Stimulated activated memory B cell treated with anti-CD40 and anti-IgM and Interleukin-4, amounts not matched to agents 10 μg/mL and 1 μg/mL and 100 μg/mL, for 72 hours (primary cell): ENCODE data around the gene ZNF808.
A peak's percentile ranks its signal among the peaks of the same experiment; 100 is the strongest.
"Not testable (repeated sequence)": the region's sequence is repeated elsewhere in the genome, so short reads cannot be mapped to it uniquely, and the experiment has no call there.

Experiments
- ATAC-seq: fragments of 150-1000 bp; cut with Tn5 transposase; 2 replicates; pipeline ENCODE4 v1.10.0; 2021
- H3K27ac Mint-ChIP-seq: one replicate; pipeline ENCODE4 v1.8.0; 2022; ENCODE audit warnings: mild to moderate bottlenecking, mixed read lengths
- H3K27me3 Mint-ChIP-seq: one replicate; pipeline ENCODE4 v1.8.0; 2022; ENCODE audit warnings: mixed read lengths
- H3K36me3 Mint-ChIP-seq: one replicate; pipeline ENCODE4 v1.8.0; 2022; ENCODE audit warnings: mixed read lengths
- H3K4me1 Mint-ChIP-seq: one replicate; pipeline ENCODE4 v1.8.0; 2022; ENCODE audit warnings: mixed read lengths
- H3K4me3 Mint-ChIP-seq: one replicate; pipeline ENCODE4 v1.8.0; 2022; ENCODE audit warnings: mild to moderate bottlenecking, moderate library complexity, mixed read lengths
- H3K9me3 Mint-ChIP-seq: one replicate; pipeline ENCODE4 v1.8.0; 2022; ENCODE audit warnings: mixed read lengths

ZNF808 gene

GRCh38 chr19:52601025-52601973 lies 73.8 kb downstream of the ZNF808 start:
- Mint-ChIP-seq H3K4me1 (peaks cover 13% of the 10 kb centered on the region), H3K27me3 (no peaks in the 10 kb centered on the region), H3K36me3 (peaks cover 49% of the 10 kb centered on the region), H3K9me3 (peaks cover 15% of the 10 kb centered on the region), H3K4me3 (peak overlapping the region; percentile 90), H3K27ac (peak overlapping the region; percentile 66)
- peak; percentile 99 for ATAC-seq

GRCh38 chr19:52601974-52602366 lies 74.5 kb downstream of the ZNF808 start:
- peaks cover 13% of the 10 kb centered on the region for H3K4me1 Mint-ChIP-seq
- H3K27ac Mint-ChIP-seq = peak overlapping the region; percentile 66
- not testable (repeated sequence) for ATAC-seq, H3K27me3 Mint-ChIP-seq
- H3K36me3 Mint-ChIP-seq = peaks cover 49% of the 10 kb centered on the region
- H3K4me3 Mint-ChIP-seq = peak overlapping the region; percentile 90
- H3K9me3 Mint-ChIP-seq = peaks cover 10% of the 10 kb centered on the region

GRCh38 chr19:52602941-52603340 lies 75.5 kb downstream of the ZNF808 start:
- ATAC-seq = no peak
- peaks cover 13% of the 10 kb centered on the region for H3K4me1 Mint-ChIP-seq
- peaks cover 45% of the 10 kb centered on the region for H3K36me3 Mint-ChIP-seq

GRCh38 chr19:52603558-52604207 lies 76.2 kb downstream of the ZNF808 start:
- H3K4me1 Mint-ChIP-seq = peaks cover 13% of the 10 kb centered on the region
- no peak overlapping the region for H3K27ac Mint-ChIP-seq
- H3K4me3 Mint-ChIP-seq = no peak overlapping the region
- peaks cover 6% of the 10 kb centered on the region for H3K9me3 Mint-ChIP-seq
- H3K36me3 Mint-ChIP-seq = peaks cover 48% of the 10 kb centered on the region
- ATAC-seq = no peak
- no peaks in the 10 kb centered on the region for H3K27me3 Mint-ChIP-seq

More at GRCh38 chr19:52602941-52603340, 75.5 kb downstream of the ZNF808 start:
- no peak overlapping the region for H3K4me3 Mint-ChIP-seq
- peaks cover 6% of the 10 kb centered on the region for H3K9me3 Mint-ChIP-seq
- no peak overlapping the region for H3K27ac Mint-ChIP-seq
- H3K27me3 Mint-ChIP-seq = no peaks in the 10 kb centered on the region
